Vagina (tissue), 2 donors: ENCODE measurements around the gene TSPEAR. TPM values are rescaled to one million over a fixed set of nuclear protein-coding genes. Genes with fewer than 3 reads are reported as not detected.
A peak's percentile ranks its signal among the peaks of the same experiment; 100 is the strongest.

Experiments used
- DNase-seq, 2 donors: peaks; one replicate each; pipeline ENCODE4 v3.0.0-alpha.2; 2017; ENCODE audit errors: extremely low spot score in 2 of 2
- H3K27ac ChIP-seq: fragments of 200-600 bp; sonication (generic); one replicate; pipeline ENCODE4 v1.5.1; 2019
- H3K27me3 ChIP-seq: fragments of 200-600 bp; sonication (generic); one replicate; pipeline ENCODE4 v1.5.1; 2019
- H3K36me3 ChIP-seq, 2 donors: fragments of 200-600 bp; sonication (generic); one replicate each; pipeline ENCODE4 v1.5.1; 2017 to 2019
- H3K4me1 ChIP-seq: fragments of 200-600 bp; sonication (generic); one replicate; pipeline ENCODE4 v1.5.1; 2019
- H3K4me3 ChIP-seq, 2 donors: fragments of 200-600 bp; sonication (generic); 1 replicate in 1 of 2; 2 replicates in 1 of 2; pipeline ENCODE4 v1.5.1; 2016 to 2019
- H3K9me3 ChIP-seq: fragments of 200-600 bp; sonication (generic); one replicate; pipeline ENCODE4 v1.5.1; 2019
- CTCF ChIP-seq, 3 experiments: fragments of 450-650 bp in 2 of 3; fragments of 200-600 bp in 1 of 3; sonication (generic) in 1 of 3; IDR thresholded peaks; one replicate each; pipeline ENCODE4 v1.5.1; 2017 to 2019; ENCODE audit warnings: antibody characterized with exemption in 3 of 3, mild to moderate bottlenecking in 2 of 3, moderate library complexity in 2 of 3
- POLR2A ChIP-seq, 2 donors: fragments of 450-650 bp; IDR thresholded peaks; one replicate each; pipeline ENCODE4 v1.6.1; 2017; ENCODE audit warnings: antibody characterized with exemption in 2 of 2, mild to moderate bottlenecking in 2 of 2, moderate library complexity in 2 of 2
- POLR2AphosphoS5 ChIP-seq, 2 donors: sonication (generic); formaldehyde crosslinking; IDR thresholded peaks; one replicate each; pipeline ENCODE4 v1.9.0; 2017; ENCODE audit warnings: antibody characterized with exemption in 2 of 2, mild to moderate bottlenecking in 2 of 2, low read depth in 1 of 2; ENCODE audit not compliant: insufficient read depth in 1 of 2
- intact Hi-C: fragments of 100-400 bp; cut with DNase I; formaldehyde crosslinking; loops from one replicate; pipeline ENCODE4 v1.15.1; 2023
- total RNA-seq: library from RNA; depleted of rRNA; stranded (reverse); fragments of >200 nt; gene quantifications from one replicate; pipeline ENCODE4 v1.2.3, GENCODE V29; 2016

TSPEAR gene
- total RNA-seq, 1 donor from 2014 or later, result not detected

GRCh38 chr21:44637018-44637850, 74.1 kb downstream of the TSPEAR start, which contains the start of gene KRTAP10-10:
Gene KRTAP10-10, plus strand, starts transcription at chr21:44637356. Its CDS starts 62 bp downstream, at chr21:44637418.
- peak; percentile 64 to 88 for DNase-seq
- no peak for TF ChIP-seq POLR2A (IDR thresholded peaks at IDR 0.05)
- TF ChIP-seq POLR2AphosphoS5 (IDR thresholded peaks at IDR 0.05; ENCODE audit: insufficient read depth in 1 of 2, low read depth in 1 of 2), result no peak
- no peak for TF ChIP-seq CTCF (IDR thresholded peaks at IDR 0.05)
- no peaks in the 10 kb centered on the region for H3K27me3 ChIP-seq

GRCh38 chr21:44636209-44637017, 75.0 kb downstream of the TSPEAR start:
- H3K9me3 ChIP-seq, result no peaks in the 10 kb centered on the region
- no peaks in the 10 kb centered on the region for H3K4me1 ChIP-seq
- DNase-seq, result peak; percentile 71 to 79
- H3K4me3 ChIP-seq, result no peak overlapping the region
- TF ChIP-seq CTCF (IDR thresholded peaks at IDR 0.05) (no peak), POLR2A (IDR thresholded peaks at IDR 0.05) (no peak)
- no peak overlapping the region for H3K27ac ChIP-seq
- no peaks in the 10 kb centered on the region for H3K36me3 ChIP-seq
- no peaks in the 10 kb centered on the region for H3K27me3 ChIP-seq
- intact Hi-C loops, result no loop called here

More at GRCh38 chr21:44637018-44637850, 74.1 kb downstream of the TSPEAR start, which contains the start of gene KRTAP10-10:
- intact Hi-C loops, result no loop called here
- H3K4me3 ChIP-seq, result no peak within 1 kb of the TSS
- H3K4me1 ChIP-seq, result no peaks in the 10 kb centered on the region
- no peaks in the 10 kb centered on the region for H3K36me3 ChIP-seq
- no peak within 1 kb of the TSS for H3K27ac ChIP-seq
- H3K9me3 ChIP-seq, result no peaks in the 10 kb centered on the region

GRCh38 chr21:44632067-44632466, 79.3 kb downstream of the TSPEAR start:
- no peak overlapping the region for H3K27ac ChIP-seq
- H3K36me3 ChIP-seq, result no peaks in the 10 kb centered on the region
- no peak overlapping the region for H3K4me3 ChIP-seq
- no peak for DNase-seq
- no peaks in the 10 kb centered on the region for H3K27me3 ChIP-seq
- no peak for TF ChIP-seq POLR2AphosphoS5 (IDR thresholded peaks at IDR 0.05; ENCODE audit: insufficient read depth in 1 of 2, low read depth in 1 of 2)
- no peak for TF ChIP-seq POLR2A (IDR thresholded peaks at IDR 0.05)
- TF ChIP-seq CTCF (IDR thresholded peaks at IDR 0.05), result no peak
- intact Hi-C loops, result no loop called here
- no peaks in the 10 kb centered on the region for H3K9me3 ChIP-seq
- H3K4me1 ChIP-seq, result no peaks in the 10 kb centered on the region

- H3K4me3 ChIP-seq, result no peak overlapping the region
- no peaks in the 10 kb centered on the region for H3K27me3 ChIP-seq
- intact Hi-C loops, result no loop called here
- no peaks in the 10 kb centered on the region for H3K4me1 ChIP-seq
- H3K27ac ChIP-seq, result no peak overlapping the region
- H3K36me3 ChIP-seq, result no peaks in the 10 kb centered on the region
- no peak for TF ChIP-seq POLR2A (IDR thresholded peaks at IDR 0.05)
- TF ChIP-seq POLR2AphosphoS5 (IDR thresholded peaks at IDR 0.05; ENCODE audit: insufficient read depth in 1 of 2, low read depth in 1 of 2), result no peak
- TF ChIP-seq CTCF (IDR thresholded peaks at IDR 0.05), result no peak
- DNase-seq, result no peak
- H3K9me3 ChIP-seq, result no peaks in the 10 kb centered on the region
Measured at GRCh38 chr21:44630440-44630839, 80.9 kb downstream of the TSPEAR start.
